ENCODE measurements around the gene ZFYVE1.

The ZFYVE1 gene

DNA sequence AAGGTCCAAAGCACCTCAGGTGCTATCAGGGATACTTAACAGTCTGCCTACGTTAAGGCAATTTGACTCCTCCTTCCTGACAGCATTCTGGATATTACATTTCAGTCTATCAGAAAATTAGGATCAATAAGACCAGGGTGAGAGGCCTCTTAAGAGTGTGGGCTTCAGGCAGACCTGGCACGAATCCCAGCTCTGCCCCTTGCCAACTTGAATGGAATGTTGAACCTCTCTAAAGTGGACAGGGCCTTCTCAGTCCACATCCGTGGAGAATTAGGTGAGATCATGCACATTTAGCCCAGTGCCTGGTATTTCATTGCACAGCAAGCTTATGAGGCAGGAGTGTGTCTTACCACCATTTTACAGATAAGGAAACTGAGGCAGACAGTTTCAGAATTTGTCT is 74.7 kb downstream of the ZFYVE1 start:
- DNase-seq: no peak

DNA sequence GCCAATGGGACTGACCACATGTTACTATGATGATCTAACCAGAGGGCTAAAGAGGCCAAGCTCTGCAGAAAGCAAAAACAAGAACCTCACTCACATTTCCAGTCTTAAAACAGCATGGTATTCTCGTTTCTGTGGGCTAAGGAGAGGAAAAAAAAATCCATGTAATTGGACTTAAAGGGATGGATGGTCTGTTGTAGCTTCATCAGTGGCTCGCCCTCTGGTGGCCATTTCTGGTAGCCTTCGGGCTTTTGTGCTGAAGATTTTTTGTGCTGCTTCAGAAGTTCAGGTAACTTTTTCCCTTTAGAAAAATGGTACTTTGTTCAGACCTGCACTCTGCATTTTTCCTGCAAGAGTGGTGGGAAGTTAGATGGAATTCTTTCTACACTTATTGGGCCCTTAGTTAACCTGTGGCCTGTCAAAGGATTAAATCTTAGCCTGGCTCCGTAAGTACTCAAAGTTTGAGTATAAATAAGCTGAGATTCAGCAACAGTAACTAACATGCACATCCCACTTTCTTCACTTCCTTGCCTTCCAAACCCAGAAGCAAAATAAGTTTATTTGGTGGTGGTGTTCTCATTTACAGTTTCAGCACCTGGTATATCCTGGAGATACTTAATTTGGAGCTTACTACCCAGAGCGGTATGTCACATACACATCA is 78.3 kb downstream of the ZFYVE1 start:
- peak; percentile 54 for DNase-seq

DNA sequence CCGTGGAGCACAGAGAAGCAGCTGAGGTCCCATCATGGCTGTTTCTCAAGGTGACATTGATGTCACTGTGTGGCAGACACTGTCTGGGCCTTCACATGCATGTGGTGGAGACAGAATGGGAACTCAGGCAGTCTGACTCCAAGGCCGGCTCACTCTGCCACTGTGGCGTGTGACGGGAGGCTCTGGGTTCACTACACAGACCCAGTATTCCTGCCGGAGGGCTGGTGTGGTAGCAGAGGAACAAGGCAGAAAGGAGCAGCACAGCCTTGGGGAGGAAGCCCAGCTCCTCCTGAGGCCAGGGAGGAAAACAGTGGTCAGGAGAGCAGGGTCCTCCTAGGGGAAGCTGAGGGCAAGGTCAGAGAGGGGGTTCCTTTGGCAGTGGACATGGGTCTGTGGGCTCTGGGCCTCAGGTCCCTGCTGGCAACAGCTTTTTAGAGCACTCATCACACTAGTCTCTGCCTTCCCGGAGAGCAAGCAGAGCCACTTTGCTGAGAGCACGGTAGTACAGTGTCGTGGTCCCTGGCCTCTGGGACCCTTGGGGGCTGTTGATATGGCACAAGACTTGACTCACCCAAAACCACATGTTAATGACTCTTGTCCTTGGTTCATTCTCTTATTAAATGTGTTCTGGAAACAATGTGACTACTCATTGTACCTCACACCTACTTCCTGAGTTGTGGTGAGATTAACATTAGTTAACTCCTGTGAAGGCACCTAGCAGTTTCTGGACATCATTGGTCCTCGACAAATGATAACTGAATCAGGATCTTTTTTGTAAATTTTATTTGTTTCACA is 79.3 kb downstream of the ZFYVE1 start:
- DNase-seq: no peak

DNA sequence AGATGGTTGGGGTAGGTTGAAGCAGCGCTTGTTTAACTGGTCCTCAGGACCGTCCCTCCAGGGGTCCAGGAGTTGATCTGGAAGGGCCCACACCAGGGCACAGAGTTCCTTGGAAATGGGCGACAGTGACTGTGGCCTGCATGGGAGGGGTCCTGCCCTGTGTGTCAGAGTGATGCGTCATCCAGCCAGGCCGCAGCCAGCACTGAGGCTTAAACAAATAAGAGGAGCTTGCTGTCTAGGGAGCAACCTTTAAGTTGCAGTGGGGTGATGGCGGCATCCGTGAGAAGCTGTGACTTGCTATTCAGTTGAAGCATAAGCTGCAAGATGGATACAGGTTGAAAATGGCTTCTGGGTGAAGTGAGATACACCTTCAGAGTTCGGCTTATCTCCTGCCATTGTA is 80.4 kb downstream of the ZFYVE1 start:
- no peak for DNase-seq

DNA sequence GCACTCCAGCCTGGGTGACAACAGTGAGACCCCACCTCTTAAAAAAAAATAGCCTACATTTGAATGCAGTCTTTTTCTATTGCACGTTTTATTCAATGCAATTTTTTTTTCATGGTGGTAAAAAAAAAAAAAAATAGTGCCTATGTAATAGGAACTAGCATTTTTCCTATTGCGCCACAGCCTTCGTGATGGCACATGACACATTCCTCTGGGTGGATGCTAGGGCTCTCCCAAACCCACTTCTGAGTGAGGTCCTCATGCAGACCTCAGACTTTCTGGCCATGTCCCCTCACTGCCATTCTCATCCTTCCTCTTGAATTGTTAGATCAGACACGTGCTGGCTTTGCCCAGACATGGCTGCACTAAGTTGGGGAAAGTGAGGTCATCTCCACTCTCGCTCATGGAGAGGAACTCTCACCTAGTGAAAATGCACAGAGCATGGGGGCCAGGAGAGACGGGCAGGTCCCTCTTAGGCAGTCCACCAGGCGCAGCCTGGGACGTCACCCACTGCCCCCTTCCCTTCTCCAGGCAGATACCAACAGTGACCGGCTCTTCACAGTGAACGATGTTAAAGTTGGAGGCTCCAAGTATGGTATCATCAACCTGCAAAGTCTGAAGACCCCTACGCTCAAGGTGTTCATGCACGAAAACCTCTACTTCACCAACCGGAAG is 81.4 kb downstream of the ZFYVE1 start:
- no peak for DNase-seq

DNA sequence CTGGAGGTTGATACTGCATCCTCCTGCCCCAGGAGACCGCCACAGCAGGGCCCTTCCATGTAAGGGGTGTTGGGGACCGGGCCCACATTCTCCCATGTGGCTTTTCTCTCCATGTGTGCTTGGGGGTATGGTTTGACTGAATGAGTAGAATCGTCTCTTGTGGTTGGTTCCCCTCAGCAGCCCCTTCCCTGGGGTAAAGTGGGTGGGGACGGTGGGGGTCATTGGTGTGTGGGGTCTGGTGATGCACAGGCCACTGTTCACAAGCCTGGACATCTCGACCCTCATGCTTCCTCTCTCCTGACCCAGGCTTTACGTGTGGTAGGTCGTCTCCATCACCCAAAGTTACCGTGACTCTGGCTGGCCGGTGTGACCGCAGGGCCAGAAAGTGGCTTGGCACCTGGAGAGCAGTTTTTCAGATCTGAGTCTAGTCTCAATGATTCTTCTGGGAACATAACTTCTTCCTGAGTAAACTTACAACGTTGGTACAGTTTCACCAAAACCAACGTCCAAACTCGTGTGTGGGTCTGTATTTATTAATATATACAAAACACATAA is 83.0 kb downstream of the ZFYVE1 start:
- no peak for DNase-seq

DNA sequence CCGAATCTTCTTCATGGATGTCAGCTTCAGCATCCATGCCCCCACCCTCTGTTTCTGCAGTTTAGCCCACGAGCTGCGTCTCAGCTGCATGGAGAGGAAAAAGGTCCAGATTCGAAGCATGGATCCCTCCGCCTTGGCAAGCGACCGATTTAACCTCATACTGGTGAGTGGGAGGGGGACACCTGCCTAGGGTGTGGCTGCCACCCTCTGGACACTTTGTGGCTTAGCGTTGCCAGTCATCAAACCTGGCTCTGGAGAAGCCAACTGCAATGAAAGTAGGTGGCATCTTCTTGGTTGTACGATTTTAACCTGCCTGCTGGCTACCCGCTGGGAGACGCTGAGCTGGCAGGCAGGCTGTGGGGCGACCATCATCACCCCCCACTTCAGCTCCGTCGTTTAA is 84.0 kb downstream of the ZFYVE1 start:
- DNase-seq: no peak

DNA sequence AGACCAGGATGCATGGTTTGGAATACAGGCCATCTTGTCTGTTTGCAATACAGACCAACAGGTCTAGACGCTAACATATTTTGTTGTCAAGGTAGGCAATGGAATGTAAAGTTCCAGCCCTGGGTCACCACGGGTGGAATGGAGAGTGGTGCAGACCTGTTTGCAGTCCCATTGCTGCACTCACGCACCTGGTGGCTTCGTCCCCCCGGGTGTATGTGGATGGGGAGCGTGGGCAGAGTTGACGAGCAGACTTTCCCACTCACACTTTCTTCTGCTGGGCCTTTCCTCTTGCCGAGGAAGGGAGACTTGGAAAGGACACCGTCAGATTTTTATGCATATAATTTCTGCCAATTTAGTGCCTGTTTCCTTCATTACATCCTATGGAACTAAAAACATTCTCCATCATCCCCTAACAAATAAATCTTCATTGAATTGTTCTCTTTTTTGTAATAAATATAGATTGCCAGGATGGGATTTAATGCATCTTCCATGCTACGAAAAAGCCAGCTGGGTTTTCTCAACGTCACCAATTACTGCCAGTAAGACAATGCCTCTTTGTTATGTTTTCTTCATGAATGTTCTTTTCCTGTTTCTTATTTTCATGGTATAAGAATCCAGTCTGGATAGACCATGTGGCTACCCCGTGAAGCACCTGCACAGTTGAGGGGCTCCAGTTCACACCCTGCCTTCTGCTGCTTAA is 85.5 kb downstream of the ZFYVE1 start:
- no peak for DNase-seq

DNA sequence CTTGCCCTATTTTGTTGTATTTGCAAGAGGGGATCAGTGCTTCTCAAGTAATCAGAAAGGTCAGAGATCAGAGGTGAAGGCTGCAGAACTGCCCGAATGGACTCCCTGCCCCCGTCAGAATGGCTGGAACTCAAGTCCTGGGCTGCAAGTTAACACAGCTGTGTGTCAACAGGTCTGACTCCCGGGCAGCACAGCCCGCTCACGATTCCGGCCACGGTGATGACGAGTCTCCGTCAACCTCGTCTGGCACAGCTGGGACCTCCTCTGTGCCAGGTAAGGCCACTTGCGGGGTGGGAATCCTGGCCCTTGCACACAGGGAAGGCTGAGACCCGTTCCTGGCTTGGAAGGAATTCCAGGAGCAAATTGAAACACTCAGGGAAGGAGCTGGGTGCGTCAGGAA is 87.3 kb downstream of the ZFYVE1 start:
- DNase-seq: no peak

DNA sequence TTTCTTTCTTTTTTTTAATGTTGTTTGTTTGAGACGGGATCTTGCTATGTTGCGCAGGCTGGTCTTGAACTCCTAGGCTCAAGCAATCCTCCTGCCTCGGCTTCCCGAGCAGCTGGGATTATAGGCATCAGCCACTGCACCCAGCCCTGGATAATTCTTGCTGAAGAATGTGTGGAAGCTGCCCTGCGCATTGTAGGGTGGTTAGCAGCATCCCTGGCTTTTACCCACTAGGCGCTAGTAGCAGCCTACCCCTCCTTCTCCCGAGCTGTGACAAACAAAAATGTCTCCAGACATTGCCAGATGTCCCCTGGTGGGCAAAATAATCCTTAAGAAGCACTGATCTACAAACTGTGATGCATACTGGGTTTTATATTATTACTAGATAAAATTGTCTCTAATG is 94.0 kb downstream of the ZFYVE1 start:
- DNase-seq: no peak

DNA sequence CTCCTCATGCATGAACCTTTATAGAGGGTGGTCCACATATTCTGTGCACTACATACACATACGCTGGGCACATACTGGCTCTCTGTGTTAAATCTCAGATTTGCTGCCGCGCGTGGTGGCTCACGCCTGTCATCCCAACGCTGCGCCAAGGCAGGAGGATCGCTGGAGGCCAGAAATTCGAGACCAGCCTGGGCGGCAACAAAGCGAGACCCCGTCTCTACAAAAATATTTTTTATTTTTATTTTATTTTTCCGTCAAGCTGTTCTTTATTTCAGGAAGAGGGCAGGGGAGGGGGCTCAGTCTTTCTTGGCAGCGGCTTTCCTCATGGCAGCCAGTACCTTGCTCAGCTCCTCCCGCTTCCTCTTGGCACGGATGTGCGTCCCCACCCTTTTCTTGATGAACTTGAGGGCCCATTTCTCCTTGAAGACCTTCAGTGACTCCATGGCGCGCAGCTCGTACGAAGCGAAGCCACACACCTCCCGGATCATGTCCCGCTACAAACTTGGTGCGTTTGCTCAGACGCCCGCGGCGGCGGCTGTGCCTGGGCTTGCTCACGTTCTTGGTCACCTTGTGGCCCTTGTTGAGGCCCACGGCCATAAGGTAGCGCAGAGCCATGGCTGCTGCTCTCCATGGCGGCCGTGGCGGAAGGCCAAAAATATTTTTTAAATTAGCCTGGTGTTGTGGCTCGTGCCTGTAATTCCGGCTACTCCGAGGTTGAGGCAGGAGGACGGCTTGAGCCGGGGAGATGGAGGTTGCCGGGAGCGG is 97.4 kb downstream of the ZFYVE1 start:
- DNase-seq: no peak

DNA sequence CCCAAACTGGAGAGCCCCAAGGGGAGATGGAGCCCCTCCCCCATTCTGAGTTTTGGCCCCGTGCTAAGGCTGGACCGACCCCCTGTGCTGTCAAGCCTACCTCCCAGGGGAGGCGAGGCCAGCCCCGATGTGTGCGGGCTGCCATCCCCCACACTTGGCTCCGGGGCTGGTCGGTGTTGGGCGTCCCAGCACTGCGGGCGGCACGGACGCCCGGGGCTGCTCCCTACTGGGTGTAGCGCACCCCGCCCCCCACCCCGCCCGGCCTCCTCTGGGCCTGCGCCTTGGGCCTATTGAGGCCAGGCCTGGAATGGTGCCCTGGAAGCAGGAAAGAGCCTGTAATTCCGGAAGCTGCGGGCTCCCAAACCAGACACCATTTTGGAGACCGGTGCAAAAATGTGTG is 98.0 kb downstream of the ZFYVE1 start:
- no peak for DNase-seq

DNA sequence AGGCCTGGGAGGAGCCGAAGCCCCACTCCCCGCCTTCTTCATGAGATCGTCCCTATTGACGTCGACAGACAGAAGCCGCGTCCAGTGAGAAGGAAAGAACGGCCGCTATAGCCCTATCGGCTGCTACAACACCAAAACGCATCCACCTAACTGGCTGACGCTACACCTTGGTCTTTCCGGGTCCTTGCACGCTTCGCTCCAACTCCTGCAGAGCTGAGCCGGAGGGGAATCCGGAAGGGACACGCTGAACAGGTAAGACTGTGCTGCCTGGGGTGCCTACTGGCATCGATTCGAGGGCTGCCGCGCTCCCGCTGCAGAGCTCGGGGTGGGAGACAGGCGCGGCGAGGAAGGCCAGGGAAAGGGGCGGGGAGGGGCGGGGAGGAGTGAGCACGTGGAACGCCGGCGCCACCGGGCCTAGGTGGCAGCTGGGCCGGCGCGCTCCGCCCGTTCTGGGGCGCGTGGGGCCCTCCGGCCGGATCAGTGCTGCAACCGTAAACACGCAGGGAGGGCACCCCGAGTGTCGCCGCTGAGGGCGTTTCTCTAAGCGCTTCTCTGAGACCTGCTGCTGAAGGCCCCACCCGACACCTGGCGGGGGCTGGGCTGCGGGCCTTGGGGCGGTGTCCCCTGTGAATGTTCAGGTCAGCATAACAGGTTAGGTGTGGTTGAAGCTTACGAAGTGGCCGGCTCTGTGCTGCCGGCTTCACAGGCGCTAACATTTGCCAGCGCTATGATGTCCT is 100.4 kb downstream of the ZFYVE1 start, which contains the start of gene DCAF4:
Gene DCAF4, plus strand, starts transcription at position 173 of the 737 bp plus-strand sequence. CDS start 11,515 bp downstream, outside the sequence.
- DNase-seq: peak; percentile 99

DNA sequence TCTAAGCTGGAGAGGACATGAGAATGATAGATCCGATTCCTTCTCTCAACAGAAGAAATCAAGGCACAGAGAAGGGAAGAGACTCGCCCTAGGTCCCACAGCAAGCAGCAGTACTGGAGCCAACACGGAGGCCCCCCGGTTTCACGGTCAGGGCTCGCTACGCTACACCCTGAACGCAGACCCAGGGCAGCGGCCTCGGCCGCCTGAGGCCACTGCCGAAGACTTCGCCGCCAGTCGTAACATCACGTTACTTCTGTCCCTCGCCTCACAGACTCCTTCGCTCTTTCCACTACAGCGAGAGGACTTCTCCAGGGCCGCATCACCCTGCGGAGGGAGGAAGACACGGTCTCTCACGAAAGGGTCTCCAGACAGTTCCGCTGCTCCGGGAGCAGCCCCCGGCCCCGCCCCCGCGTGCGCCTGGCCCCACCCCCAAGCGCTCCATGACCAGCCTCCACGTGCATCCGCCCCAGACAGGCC is 101.1 kb downstream of the ZFYVE1 start:
- no peak for DNase-seq

DNA sequence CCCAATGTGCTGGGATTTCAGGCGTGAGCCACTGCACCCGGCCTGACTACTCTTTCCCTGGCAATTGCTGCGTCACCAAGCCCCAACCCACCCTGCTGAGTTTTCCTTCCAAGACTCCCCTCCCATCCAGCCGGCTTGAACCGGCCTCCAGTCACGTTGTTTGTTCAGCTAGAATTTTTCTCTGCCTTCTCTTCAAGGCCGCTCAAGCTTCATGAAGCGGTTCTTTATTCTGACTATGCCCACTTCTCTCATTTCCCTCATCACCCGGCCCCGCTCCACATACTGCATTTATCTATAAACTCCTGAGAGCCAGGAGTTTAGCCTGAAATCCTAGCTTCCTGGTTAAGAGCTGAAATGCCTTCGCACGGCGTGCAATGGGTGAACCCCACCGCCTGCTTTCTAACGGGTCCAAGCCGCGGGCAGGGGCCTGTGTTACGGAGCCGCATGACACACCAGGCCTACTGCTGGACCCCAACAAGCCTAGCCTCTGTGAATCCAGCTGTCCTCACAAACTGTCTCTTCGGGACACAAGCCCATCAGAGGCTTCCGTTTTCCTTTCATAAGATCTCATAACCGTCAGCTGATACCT is 101.6 kb downstream of the ZFYVE1 start:
- no peak for DNase-seq

DNA sequence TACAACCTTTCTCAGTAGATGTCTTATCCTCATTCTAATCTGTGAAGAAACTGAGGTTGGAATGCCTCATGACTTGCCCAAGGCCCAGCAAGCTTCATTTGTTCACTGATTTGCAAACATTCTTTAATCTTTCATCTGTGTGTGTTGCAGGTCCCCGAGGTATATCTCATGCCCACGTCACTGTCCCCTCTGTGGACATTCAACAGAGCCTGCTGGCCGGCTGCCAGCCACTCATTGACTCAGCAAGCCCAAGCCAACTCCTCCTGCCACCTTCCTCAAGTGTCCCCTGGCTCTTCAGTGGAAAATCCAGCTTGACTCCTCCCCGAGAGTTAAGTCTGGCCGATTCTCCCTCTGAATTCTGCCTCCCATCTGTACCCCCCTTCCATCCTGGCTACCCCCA is 102.6 kb downstream of the ZFYVE1 start:
- peak; percentile 70 for DNase-seq

DNA sequence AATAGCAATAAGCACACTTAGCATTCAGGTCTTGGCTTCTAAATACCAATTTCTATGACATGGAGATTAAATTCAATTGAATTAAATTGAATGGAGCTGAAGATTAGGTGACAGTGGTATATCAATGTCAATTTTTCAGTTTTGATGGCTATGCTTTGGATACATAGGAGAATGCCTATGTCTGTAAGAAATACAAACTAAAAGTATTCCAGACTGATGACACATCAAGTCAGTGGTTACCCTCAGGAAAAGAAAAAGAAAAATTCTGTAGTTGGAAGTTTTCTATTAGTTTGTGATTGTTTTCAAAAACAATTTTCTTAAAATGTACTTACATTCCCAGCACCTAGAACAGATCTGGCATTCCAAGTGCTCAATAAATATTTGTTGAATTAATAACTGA is 105.5 kb downstream of the ZFYVE1 start:
- DNase-seq: no peak

DNA sequence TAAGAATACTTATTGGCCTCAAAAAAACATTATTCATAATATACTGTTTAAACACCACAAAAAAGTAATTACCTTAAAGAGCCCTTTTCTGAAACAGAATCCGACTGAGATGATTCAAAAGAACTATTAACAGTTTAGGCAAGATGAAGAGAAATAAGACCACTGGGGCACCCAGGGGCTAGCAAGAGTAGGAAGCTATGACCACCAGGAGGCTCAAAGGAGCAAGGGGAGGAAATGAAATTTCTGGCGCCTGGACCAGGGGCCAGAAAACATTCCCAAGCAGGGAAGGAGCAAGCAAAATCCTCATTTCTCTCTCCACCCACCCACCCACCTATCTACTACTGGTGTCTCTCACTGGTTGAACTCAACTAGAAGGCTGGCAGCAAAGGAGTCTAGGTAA is 106.9 kb downstream of the ZFYVE1 start:
- DNase-seq: no peak
